GM21515 (cell line): ENCODE data around the gene VPREB1.
"Not testable (repeated sequence)": the region's sequence is repeated elsewhere in the genome, so short reads cannot be mapped to it uniquely, and the experiment has no call there.

ENCODE experiments used
- ATAC-seq: cut with Tn5 transposase; IDR thresholded peaks from one replicate; pipeline ENCODE4 v1.9.1; 2021; ENCODE audit not compliant: unreplicated experiment

The VPREB1 gene

GRCh38 chr22:22245256-22245909 is 797 bp downstream of the VPREB1 start:
- ATAC-seq, result no peak

- ATAC-seq, result no peak
These were observed 1.4 kb downstream of the VPREB1 start for GRCh38 chr22:22245935-22246525.

GRCh38 chr22:22246706-22247105 is 2.1 kb downstream of the VPREB1 start:
- ATAC-seq, result no peak

GRCh38 chr22:22248878-22249277 is 4.3 kb downstream of the VPREB1 start:
- no peak for ATAC-seq

- ATAC-seq, result not testable (repeated sequence)
These were observed 6.1 kb downstream of the VPREB1 start for GRCh38 chr22:22250651-22251050.

GRCh38 chr22:22256133-22256532 is 11.5 kb downstream of the VPREB1 start:
- not testable (repeated sequence) for ATAC-seq

GRCh38 chr22:22258597-22259415 is 14.2 kb downstream of the VPREB1 start:
- not testable (repeated sequence) for ATAC-seq

GRCh38 chr22:22260169-22260568 is 15.6 kb downstream of the VPREB1 start:
- ATAC-seq, result not testable (repeated sequence)

GRCh38 chr22:22260586-22260985 is 16.0 kb downstream of the VPREB1 start:
- not testable (repeated sequence) for ATAC-seq

- ATAC-seq, result not testable (repeated sequence)
These were observed 17.9 kb downstream of the VPREB1 start for GRCh38 chr22:22262332-22263074.

- not testable (repeated sequence) for ATAC-seq
These were observed 19.2 kb downstream of the VPREB1 start for GRCh38 chr22:22263823-22264222.

- ATAC-seq, result not testable (repeated sequence)
These were observed 25.6 kb downstream of the VPREB1 start for GRCh38 chr22:22270036-22270676.

GRCh38 chr22:22277423-22277822 is 32.8 kb downstream of the VPREB1 start:
- not testable (repeated sequence) for ATAC-seq

- ATAC-seq, result not testable (repeated sequence)
These were observed 40.6 kb downstream of the VPREB1 start for GRCh38 chr22:22284962-22285756.

GRCh38 chr22:22286390-22287105 is 42.0 kb downstream of the VPREB1 start:
- ATAC-seq, result not testable (repeated sequence)

GRCh38 chr22:22287106-22287626 is 42.6 kb downstream of the VPREB1 start:
- ATAC-seq, result not testable (repeated sequence)

- not testable (repeated sequence) for ATAC-seq
These were observed 45.1 kb downstream of the VPREB1 start for GRCh38 chr22:22289666-22290065.

GRCh38 chr22:22291129-22291806 is 46.7 kb downstream of the VPREB1 start:
- ATAC-seq, result not testable (repeated sequence)
